ENCODE measurements around the gene TNIK.

TNIK gene

DNA sequence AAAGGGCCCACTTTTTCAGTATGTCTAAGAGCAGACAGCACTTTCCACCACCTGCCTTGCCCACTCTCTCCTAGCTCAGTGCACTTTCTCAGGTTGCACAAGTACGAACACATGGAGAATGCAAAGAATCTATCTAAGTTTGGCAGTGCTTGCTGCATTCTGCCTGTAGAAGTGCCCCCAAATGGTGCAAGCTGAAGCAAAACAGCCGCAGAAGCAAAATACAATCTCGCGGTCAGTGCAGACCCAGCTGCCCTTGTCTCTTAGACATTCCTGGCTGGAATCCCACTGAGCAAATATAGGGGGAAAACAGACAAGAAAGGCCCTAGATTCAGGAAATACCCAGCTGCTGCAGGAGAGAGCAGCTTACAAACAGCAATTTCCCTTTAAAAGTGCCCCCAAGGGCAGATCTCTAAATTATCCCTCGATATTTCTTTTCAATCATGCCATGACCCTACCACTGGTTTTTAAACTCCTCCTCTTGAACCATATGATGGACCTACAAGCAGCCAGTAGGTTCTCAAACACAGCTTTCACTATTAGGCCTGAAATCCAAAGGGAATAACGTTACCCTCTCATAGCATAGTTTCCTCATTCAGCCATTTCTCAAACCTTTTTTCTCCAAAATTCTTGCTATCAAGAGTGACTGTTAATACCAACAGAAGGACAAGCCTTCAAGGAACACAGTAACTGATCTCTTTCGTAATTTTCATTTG is 67.0 kb downstream of the TNIK start:
- no peak overlapping the region for H3K4me2 ChIP-seq (ENCODE audit: low read length)
- TF ChIP-seq, protein P1, sequence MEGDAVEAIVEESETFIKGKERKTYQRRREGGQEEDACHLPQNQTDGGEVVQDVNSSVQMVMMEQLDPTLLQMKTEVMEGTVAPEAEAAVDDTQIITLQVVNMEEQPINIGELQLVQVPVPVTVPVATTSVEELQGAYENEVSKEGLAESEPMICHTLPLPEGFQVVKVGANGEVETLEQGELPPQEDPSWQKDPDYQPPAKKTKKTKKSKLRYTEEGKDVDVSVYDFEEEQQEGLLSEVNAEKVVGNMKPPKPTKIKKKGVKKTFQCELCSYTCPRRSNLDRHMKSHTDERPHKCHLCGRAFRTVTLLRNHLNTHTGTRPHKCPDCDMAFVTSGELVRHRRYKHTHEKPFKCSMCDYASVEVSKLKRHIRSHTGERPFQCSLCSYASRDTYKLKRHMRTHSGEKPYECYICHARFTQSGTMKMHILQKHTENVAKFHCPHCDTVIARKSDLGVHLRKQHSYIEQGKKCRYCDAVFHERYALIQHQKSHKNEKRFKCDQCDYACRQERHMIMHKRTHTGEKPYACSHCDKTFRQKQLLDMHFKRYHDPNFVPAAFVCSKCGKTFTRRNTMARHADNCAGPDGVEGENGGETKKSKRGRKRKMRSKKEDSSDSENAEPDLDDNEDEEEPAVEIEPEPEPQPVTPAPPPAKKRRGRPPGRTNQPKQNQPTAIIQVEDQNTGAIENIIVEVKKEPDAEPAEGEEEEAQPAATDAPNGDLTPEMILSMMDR (IDR thresholded peaks at IDR 0.05; ENCODE audit: low read depth, low read length, poor library complexity, severe bottlenecking): no peak
- TF ChIP-seq EZH2phosphoT487 (IDR thresholded peaks at IDR 0.05; ENCODE audit: borderline replicate concordance, low read length): no peak
- H3K79me2 ChIP-seq (ENCODE audit: control insufficient read depth, low read length): no peaks in the 10 kb centered on the region
- H3K27me3 ChIP-seq (ENCODE audit: control insufficient read depth, low read length): no peaks in the 10 kb centered on the region
- H3K4me1 ChIP-seq (ENCODE audit: control insufficient read depth, low read length): no peaks in the 10 kb centered on the region
- H4K20me1 ChIP-seq (ENCODE audit: control insufficient read depth, insufficient read depth, low read depth, low read length): no peaks in the 10 kb centered on the region
- no peak overlapping the region for H3K4me3 ChIP-seq (ENCODE audit: low read length)
- no peaks in the 10 kb centered on the region for H3K36me3 ChIP-seq (ENCODE audit: control insufficient read depth, low read length)
- H3K27ac ChIP-seq (ENCODE audit: low read depth, low read length): no peak overlapping the region
- no peaks in the 10 kb centered on the region for H3K9me3 ChIP-seq (ENCODE audit: control insufficient read depth, insufficient read depth, low read length)
- H3F3A ChIP-seq (ENCODE audit: control insufficient read depth, insufficient read depth): no peaks in the 10 kb centered on the region
- no peaks in the 10 kb centered on the region; the same call in 1 of the 2 replicates for H3K9me2 ChIP-seq (replicated peaks; ENCODE audit: control insufficient read depth, low read length)

DNA sequence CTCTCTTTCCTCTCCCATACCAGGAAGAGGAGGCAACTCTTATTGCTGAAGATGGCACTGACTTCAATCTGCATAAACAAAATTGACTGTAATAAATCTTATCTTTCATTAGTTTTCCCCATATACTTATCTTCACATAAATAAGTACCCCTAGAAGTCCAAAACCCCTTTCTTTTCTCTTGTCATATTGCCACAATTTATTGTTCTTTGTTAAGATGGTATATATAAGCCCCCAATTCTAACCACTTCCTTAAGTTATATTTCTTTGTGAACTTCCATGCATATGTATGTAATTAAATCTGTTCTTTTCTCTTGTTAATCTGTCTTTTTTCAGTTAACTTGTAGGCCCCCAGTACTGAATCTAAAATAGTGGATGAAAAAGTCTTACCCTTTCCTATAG is 68.8 kb downstream of the TNIK start:
- no peak overlapping the region for H3K4me2 ChIP-seq (ENCODE audit: low read length)

DNA sequence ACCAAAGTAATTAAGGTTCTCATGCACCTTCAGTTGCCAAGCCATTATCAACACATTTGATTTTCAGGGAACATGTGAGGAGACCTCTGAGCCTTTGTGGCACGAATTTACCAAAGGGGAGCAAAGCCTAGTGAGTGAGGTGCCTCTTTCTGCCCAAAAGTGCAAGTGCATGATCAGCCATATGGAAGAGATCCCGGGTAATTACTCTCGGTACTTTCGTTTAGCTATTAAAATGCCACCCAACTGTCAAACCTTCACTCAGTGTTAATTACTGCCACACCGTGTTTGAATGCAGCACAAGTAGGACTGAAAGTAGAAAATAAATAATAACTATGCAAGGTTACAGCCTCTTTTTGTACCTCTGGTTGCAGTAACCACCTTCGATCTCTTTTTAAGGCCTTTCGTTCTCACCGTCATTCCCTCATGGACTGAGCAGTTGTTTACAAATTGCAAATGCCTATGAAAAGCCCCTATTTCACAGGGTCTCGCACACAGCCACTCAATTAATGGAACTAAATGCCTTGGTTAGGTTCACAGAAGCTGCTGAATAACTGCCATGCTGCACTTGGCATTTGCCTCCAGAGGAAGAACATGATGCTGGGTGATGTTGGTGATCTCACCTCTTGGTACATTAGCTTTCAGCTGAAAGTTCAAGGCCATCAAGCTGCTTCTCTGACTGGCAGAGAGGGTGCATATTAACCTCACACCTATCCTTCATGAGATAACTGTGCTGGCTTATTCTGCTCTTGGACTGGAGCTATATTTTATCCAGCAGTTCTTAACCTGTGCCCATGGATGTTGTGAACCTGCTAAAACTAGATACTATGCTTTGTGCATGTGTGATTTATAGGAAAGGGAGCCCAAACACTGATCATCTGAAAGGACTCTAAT is 69.9 kb downstream of the TNIK start:
- H3K36me3 ChIP-seq (ENCODE audit: control insufficient read depth, low read length): no peaks in the 10 kb centered on the region
- TF ChIP-seq, protein P1 (IDR thresholded peaks at IDR 0.05; ENCODE audit: low read depth, low read length, poor library complexity, severe bottlenecking): no peak
- TF ChIP-seq EZH2phosphoT487 (IDR thresholded peaks at IDR 0.05; ENCODE audit: borderline replicate concordance, low read length): no peak
- H3K27me3 ChIP-seq (ENCODE audit: control insufficient read depth, low read length): no peaks in the 10 kb centered on the region
- no peaks in the 10 kb centered on the region for H4K20me1 ChIP-seq (ENCODE audit: control insufficient read depth, insufficient read depth, low read depth, low read length)
- H3K4me1 ChIP-seq (ENCODE audit: control insufficient read depth, low read length): no peaks in the 10 kb centered on the region
- H3K9me3 ChIP-seq (ENCODE audit: control insufficient read depth, insufficient read depth, low read length): no peaks in the 10 kb centered on the region
- no peak overlapping the region for H3K4me2 ChIP-seq (ENCODE audit: low read length)
- H3F3A ChIP-seq (ENCODE audit: control insufficient read depth, insufficient read depth): no peaks in the 10 kb centered on the region
- no peak overlapping the region for H3K4me3 ChIP-seq (ENCODE audit: low read length)
- no peaks in the 10 kb centered on the region; the same call in 1 of the 2 replicates for H3K9me2 ChIP-seq (replicated peaks; ENCODE audit: control insufficient read depth, low read length)
- H3K27ac ChIP-seq (ENCODE audit: low read depth, low read length): no peak overlapping the region
- H3K79me2 ChIP-seq (ENCODE audit: control insufficient read depth, low read length): no peaks in the 10 kb centered on the region

More for the DNA sequence above, 68.8 kb downstream of the TNIK start:
- H3K79me2 ChIP-seq (ENCODE audit: control insufficient read depth, low read length): no peaks in the 10 kb centered on the region
- no peak overlapping the region for H3K4me3 ChIP-seq (ENCODE audit: low read length)
- TF ChIP-seq, protein P1 (IDR thresholded peaks at IDR 0.05; ENCODE audit: low read depth, low read length, poor library complexity, severe bottlenecking): no peak
- TF ChIP-seq EZH2phosphoT487 (IDR thresholded peaks at IDR 0.05; ENCODE audit: borderline replicate concordance, low read length): no peak
- no peaks in the 10 kb centered on the region for H3K36me3 ChIP-seq (ENCODE audit: control insufficient read depth, low read length)
- no peaks in the 10 kb centered on the region for H3K9me3 ChIP-seq (ENCODE audit: control insufficient read depth, insufficient read depth, low read length)
- H3F3A ChIP-seq (ENCODE audit: control insufficient read depth, insufficient read depth): no peaks in the 10 kb centered on the region
- H3K9me2 ChIP-seq (replicated peaks; ENCODE audit: control insufficient read depth, low read length): no peaks in the 10 kb centered on the region; the same call in 1 of the 2 replicates
- H4K20me1 ChIP-seq (ENCODE audit: control insufficient read depth, insufficient read depth, low read depth, low read length): no peaks in the 10 kb centered on the region
- no peak overlapping the region for H3K27ac ChIP-seq (ENCODE audit: low read depth, low read length)
- H3K4me1 ChIP-seq (ENCODE audit: control insufficient read depth, low read length): no peaks in the 10 kb centered on the region
- H3K27me3 ChIP-seq (ENCODE audit: control insufficient read depth, low read length): no peaks in the 10 kb centered on the region

All from DOHH2 (cell line).